GM12878 (cell line): Measurements from ENCODE around the gene TKT.

Experiments used
- ATF3 ChIP-seq: IDR thresholded peaks from 2 replicates; pipeline ENCODE4 v1.6.1; 2011; ENCODE audit warnings: low read depth, mild to moderate bottlenecking, low read length, moderate library complexity, borderline replicate concordance; ENCODE audit errors: extremely low read depth
- GABPA ChIP-seq: IDR thresholded peaks from 2 replicates; pipeline ENCODE4 v1.6.1; 2014; ENCODE audit warnings: antibody characterized with exemption, low read depth, mild to moderate bottlenecking, inconsistent platforms
- MAX ChIP-seq: IDR thresholded peaks from 2 replicates; pipeline ENCODE4 v1.6.1; 2012; ENCODE audit warnings: low read depth, low read length, improper control_type of control experiment
- SIN3A ChIP-seq: IDR thresholded peaks from 2 replicates; pipeline ENCODE4 v1.6.1; 2012; ENCODE audit warnings: low read depth, low read length, improper control_type of control experiment
- ZNF24 ChIP-seq: fragments of 450-650 bp; IDR thresholded peaks from 2 replicates; pipeline ENCODE4 v1.6.1; 2017; ENCODE audit warnings: antibody characterized with exemption, mild to moderate bottlenecking
- TF ChIP-seq, protein P1 (sequence below): fragments of 450-650 bp; IDR thresholded peaks from 2 replicates; pipeline ENCODE4 v1.6.1; 2017; ENCODE audit warnings: borderline replicate concordance

DNA sequence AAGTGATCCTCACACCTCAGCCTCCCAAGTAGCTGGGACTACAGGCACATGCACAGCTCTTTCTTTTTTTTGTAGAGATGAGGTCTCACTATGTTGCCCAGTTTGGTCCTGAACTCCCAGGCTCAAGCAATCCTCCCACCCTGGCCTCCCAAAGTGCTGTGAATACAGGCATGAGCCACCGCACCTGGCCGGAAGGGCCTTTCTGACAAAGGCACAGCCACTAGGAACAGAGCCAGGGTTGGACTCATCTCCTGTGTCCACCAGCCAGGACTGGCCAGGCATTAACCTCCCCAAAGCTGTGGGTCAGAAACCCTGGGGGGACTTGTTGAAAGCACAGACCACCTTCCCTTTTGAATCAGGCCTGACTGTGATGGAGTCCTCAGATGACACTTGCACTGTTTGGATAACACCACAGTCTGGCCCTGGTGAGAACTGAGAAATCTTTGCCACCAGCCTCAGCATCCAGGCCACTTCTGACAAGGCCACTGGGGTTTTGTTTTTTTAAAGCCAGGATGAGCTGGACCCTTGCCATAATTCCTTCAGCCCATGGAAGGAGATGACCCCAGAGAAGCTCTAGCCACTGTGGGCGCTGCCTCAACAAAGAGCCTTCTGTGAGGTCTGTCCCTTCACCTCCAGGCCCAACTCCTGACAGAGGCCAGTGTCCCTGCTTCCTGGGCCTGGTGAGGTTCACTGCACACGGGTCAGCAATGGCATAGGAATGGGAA is 4.8 kb downstream of the TKT start:
- TF ChIP-seq GABPA: no peak
- no peak for TF ChIP-seq ATF3
- TF ChIP-seq ZNF24: no peak
- TF ChIP-seq SIN3A: no peak
- TF ChIP-seq, protein P1, sequence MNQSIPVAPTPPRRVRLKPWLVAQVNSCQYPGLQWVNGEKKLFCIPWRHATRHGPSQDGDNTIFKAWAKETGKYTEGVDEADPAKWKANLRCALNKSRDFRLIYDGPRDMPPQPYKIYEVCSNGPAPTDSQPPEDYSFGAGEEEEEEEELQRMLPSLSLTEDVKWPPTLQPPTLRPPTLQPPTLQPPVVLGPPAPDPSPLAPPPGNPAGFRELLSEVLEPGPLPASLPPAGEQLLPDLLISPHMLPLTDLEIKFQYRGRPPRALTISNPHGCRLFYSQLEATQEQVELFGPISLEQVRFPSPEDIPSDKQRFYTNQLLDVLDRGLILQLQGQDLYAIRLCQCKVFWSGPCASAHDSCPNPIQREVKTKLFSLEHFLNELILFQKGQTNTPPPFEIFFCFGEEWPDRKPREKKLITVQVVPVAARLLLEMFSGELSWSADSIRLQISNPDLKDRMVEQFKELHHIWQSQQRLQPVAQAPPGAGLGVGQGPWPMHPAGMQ: no peak
- no peak for TF ChIP-seq MAX
